ENCODE results near the gene SETDB1. TPM values are rescaled to one million over a fixed set of nuclear protein-coding genes. Genes with fewer than 3 reads are reported as not detected.

Gene SETDB1
- total RNA-seq, 1 donor from 2014 or later: 60.6 TPM

DNA sequence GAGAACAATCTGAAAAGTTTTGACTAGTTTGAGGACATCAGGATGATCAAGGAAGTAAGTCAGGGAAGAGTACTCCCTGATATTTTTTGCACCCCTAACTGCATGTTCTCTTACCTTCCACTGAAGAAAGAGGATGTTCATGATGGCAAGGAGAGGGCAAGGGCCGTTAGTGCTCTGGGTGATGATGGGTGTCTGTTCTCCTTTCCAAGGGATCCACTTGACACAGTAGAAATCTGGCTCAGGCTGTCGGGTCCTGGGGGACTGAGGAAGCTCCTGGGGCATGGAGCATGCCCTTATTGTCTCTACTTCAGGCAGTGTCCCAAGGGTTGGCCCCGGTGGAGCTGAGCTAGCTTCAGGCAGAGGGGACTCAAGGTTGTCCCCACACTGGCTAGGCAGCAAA is 75.9 kb downstream of the SETDB1 start:
- H3K27me3 Mint-ChIP-seq (ENCODE audit: insufficient read depth): no peaks in the 10 kb centered on the region
- DNase-seq (ENCODE audit: low spot score): no peak
- intact Hi-C loops (cut with micrococcal nuclease): loop anchor here (10.0 kb wide), 1 partner anchor 127 kb away; the partner anchor contains the start of gene ARNT
- H3K27ac Mint-ChIP-seq: peak overlapping the region; percentile 61
- peaks cover 20% of the 10 kb centered on the region for H3K36me3 Mint-ChIP-seq (ENCODE audit: low read depth)
- H3K9me3 Mint-ChIP-seq: no peaks in the 10 kb centered on the region
- peak overlapping the region; percentile 45 for H3K4me3 Mint-ChIP-seq
- peaks cover 57% of the 10 kb centered on the region for H3K4me1 Mint-ChIP-seq (ENCODE audit: low read depth)

DNA sequence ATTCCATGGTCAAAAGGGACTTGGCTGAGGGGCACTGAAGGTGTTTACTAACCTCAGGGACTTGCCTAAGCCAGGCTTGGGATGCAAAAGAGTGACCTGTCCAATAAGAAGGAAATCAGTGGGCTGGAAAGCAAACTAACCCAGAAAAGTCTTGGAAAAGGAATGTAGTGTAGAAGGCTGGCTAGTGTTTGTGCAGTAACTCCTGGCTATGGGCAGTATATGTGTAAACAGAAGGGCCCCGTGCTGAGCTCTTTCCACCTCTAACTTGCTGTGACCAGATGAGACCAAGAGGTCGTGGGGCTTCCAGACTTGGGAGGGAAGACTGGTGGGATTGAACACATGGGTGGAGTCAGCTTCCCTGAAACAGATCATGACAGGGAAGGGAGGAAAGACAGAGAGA is 76.4 kb downstream of the SETDB1 start:
- peaks cover 18% of the 10 kb centered on the region for H3K36me3 Mint-ChIP-seq (ENCODE audit: low read depth)
- peak overlapping the region; percentile 74 for H3K27ac Mint-ChIP-seq
- H3K4me1 Mint-ChIP-seq (ENCODE audit: low read depth): peaks cover 63% of the 10 kb centered on the region
- intact Hi-C loops (cut with micrococcal nuclease): loop anchor here (10.0 kb wide), 1 partner anchor 128 kb away; the partner anchor contains the start of gene ARNT
- DNase-seq (ENCODE audit: low spot score): no peak
- H3K4me3 Mint-ChIP-seq: peak overlapping the region; percentile 76
- no peaks in the 10 kb centered on the region for H3K27me3 Mint-ChIP-seq (ENCODE audit: insufficient read depth)
- H3K9me3 Mint-ChIP-seq: no peaks in the 10 kb centered on the region

DNA sequence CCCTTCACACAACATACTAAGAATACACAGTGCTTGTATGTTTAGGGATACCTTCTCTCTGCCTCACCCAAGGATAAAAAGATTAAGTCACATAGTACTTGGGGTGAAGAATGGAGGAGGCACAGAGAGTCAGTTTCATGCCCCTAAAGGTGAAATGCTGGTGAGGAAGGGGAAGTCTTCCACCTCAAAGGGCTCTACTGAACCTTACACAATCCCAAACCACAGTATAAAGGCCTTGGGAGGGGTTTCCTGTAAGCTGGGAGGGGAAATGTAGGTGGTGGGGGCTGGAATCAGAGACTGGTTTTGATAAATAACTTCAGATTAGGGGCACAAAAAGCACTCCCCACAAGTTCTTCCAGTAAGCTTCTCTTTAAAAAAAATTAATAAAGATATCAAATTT is 77.0 kb downstream of the SETDB1 start:
- H3K36me3 Mint-ChIP-seq (ENCODE audit: low read depth): peaks cover 18% of the 10 kb centered on the region
- peaks cover 68% of the 10 kb centered on the region for H3K4me1 Mint-ChIP-seq (ENCODE audit: low read depth)
- no peaks in the 10 kb centered on the region for H3K9me3 Mint-ChIP-seq
- intact Hi-C loops (cut with micrococcal nuclease): loop anchor here (10.0 kb wide), 1 partner anchor 128 kb away; the partner anchor contains the start of gene ARNT
- no peaks in the 10 kb centered on the region for H3K27me3 Mint-ChIP-seq (ENCODE audit: insufficient read depth)
- H3K27ac Mint-ChIP-seq: peak overlapping the region; percentile 74
- peak overlapping the region; percentile 76 for H3K4me3 Mint-ChIP-seq
- DNase-seq (ENCODE audit: low spot score): no peak

DNA sequence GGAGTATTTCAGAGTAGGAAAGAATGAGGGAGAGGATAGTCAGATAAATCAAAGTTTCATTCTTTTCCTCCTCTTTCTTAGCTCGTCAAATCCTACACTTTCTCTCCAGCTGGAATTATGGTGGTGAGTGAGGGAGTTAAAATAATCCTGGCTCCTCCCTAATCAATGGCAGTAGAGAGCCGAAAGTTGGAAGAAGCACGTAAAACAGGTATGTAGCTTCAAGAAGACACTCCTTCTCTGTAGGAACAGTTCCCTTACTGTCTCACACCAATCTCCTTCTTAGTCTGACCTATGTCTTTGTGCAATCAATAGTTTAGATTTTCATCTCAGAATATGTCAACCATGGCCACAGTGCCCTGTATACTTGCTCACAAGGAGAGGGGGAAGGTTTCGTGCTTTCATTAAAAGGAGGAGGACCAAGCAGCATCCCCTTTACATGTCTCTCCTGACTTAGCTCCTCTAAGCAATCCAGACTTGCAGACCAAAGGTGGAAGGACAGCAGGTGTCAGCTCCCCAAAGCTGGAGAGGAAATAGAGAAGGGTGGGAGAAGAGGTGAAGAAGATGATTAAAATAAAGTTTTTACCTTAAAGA is 79.7 kb downstream of the SETDB1 start:
- Mint-ChIP-seq H3K9me3 (no peaks in the 10 kb centered on the region), H3K27ac (peak overlapping the region; percentile 96), H3K27me3 (ENCODE audit: insufficient read depth) (no peaks in the 10 kb centered on the region), H3K4me1 (ENCODE audit: low read depth) (peaks cover 89% of the 10 kb centered on the region), H3K36me3 (ENCODE audit: low read depth) (peaks cover 16% of the 10 kb centered on the region), H3K4me3 (peak overlapping the region; percentile 100)
- no peak for DNase-seq (ENCODE audit: low spot score)
- intact Hi-C loops (cut with micrococcal nuclease): loop anchor here (1.0 to 10.0 kb wide), 4 partner anchors 27 to 519 kb away; partner anchors contain the start of genes ARNT and TARS2

DNA sequence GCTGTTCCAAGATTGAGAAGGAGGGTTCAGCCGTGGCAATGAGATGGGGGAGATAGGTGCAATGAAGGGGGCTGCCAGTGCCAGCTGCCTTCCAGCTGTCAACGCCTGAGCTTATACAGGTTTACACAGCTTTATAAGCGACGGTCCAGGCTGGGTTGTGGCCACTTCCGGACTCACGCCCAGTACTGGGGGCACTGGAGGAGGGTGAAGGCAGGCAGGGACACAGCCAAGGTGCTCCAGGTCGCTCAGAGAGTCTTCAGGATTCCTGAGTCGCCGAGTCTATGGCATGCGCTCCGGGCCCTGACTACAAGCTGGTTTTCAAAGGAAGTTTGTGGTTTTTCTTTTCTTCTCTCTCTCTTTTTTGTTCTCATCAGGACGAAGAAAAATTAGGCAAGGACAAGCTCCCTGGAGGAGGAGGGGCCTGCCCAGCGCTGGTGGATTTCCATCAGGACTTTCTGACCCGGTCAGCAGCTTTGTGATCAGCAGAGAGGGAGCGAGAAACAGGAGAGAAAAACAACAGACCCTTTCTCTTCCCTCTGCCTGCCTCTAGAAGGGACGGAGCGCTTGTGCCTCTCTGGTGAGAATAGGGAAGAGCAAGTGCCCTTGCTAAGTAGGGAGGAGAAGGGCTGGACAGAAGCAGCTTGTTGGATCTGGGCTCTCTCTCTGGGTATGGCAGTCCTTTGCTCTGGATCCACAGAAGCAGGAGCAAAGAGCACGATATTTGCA is 80.3 kb downstream of the SETDB1 start, which contains the start of gene MINDY1:
MINDY1 (minus strand) TSS at position 576 of the 726 bp plus-strand sequence. CDS start 4,285 bp downstream, outside the sequence.
- Mint-ChIP-seq H3K27ac (peak within 1 kb of the TSS; percentile 96), H3K27me3 (ENCODE audit: insufficient read depth) (no peaks in the 10 kb centered on the region), H3K9me3 (no peaks in the 10 kb centered on the region), H3K4me1 (ENCODE audit: low read depth) (peaks cover 93% of the 10 kb centered on the region), H3K36me3 (ENCODE audit: low read depth) (peaks cover 15% of the 10 kb centered on the region), H3K4me3 (peak within 1 kb of the TSS; percentile 100)
- DNase-seq (ENCODE audit: low spot score): peak; percentile 24
- intact Hi-C loops (cut with micrococcal nuclease): loop anchor here (1.0 to 10.0 kb wide), 4 partner anchors 27 to 519 kb away; partner anchors contain the start of genes ARNT and TARS2

DNA sequence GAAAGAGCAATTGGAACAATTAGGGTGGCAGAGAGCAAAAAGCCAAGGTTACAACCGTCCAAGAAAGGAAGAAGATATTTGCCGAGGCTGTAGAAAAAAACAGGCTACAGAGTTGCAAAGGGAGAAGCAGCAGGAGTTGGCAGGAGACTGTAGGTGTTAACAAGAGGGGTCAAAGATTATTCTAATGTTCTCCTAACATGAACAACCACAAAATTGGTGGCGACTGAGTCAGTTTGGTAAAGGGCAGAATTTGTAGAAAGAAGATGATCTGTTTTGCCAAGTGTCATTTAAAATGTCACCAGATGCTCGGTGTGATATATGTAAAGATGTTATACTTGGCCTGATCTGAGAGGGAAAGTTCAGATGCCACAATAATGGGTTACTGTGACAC is 81.7 kb downstream of the SETDB1 start:
- no peaks in the 10 kb centered on the region for H3K9me3 Mint-ChIP-seq
- H3K27ac Mint-ChIP-seq: peak overlapping the region; percentile 96
- H3K27me3 Mint-ChIP-seq (ENCODE audit: insufficient read depth): no peaks in the 10 kb centered on the region
- intact Hi-C loops (cut with micrococcal nuclease): loop anchor here (1.0 to 10.0 kb wide), 16 partner anchors 12 to 739 kb away; partner anchors contain the start of genes APH1A, ARNT, CERS2 and ENSA
- no peak for DNase-seq (ENCODE audit: low spot score)
- H3K4me3 Mint-ChIP-seq: peak overlapping the region; percentile 100
- peaks cover 8% of the 10 kb centered on the region for H3K36me3 Mint-ChIP-seq (ENCODE audit: low read depth)
- peaks cover 80% of the 10 kb centered on the region for H3K4me1 Mint-ChIP-seq (ENCODE audit: low read depth)

DNA sequence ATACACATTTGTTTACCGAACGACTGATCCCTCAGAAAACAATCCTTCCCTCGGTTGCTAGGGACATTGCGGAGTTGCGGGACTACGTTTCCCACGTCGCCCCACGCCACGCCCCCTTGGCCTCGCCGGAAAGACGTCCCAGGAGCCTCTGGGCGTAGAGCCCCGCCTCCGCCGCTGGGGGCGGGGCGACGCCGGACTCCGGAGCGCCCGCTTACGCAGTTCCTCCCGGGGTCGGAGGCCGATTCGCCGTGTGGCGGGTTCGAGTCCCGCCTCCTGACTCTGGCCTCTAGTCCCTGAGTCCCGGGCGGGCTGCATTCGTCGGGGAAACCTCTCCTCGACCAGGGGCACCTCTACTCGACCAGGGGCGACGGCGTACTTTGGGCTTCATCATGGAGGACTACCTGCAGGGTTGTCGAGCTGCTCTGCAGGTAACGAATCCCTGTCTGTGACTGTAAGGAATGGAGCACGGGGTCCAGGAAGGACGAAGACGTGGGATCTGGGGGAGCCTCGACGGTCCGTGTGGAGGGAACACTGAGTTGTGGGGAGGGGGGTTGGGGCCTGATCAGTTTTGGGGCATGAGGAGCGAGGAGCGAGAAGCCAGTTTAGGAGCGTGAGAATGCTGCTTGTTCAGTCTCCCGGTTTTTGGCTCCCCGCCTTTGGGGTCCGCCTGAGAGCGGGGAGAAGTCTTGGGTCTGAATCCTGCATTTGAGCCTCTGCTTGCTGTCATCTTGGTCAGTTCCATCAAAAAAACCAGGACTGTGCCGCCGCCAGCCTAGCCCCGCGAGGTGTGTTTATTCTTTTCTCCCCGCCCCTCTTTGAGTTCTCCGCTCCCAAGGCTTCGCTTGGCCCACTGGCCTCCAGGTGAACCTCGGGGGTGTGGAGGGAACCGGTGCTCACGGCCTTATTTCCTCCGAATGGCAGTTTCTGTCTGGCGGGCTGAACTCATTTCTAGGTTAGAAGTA is 82.4 kb downstream of the SETDB1 start, which contains the start of gene PRUNE1:
PRUNE1 (plus strand) TSS at position 206 of the 962 bp plus-strand sequence; CDS start at position 390, 184 bp downstream.
- intact Hi-C loops (cut with micrococcal nuclease): loop anchor here (1.0 to 10.0 kb wide), 15 partner anchors 12 to 740 kb away; partner anchors contain the start of genes APH1A, ARNT, CERS2 and ENSA
- Mint-ChIP-seq H3K36me3 (ENCODE audit: low read depth) (peaks cover 6% of the 10 kb centered on the region), H3K27ac (peak within 1 kb of the TSS; percentile 96), H3K9me3 (no peaks in the 10 kb centered on the region), H3K4me3 (peak within 1 kb of the TSS; percentile 100), H3K4me1 (ENCODE audit: low read depth) (peaks cover 79% of the 10 kb centered on the region), H3K27me3 (ENCODE audit: insufficient read depth) (no peaks in the 10 kb centered on the region)
- DNase-seq (ENCODE audit: low spot score): peak; percentile 94

DNA sequence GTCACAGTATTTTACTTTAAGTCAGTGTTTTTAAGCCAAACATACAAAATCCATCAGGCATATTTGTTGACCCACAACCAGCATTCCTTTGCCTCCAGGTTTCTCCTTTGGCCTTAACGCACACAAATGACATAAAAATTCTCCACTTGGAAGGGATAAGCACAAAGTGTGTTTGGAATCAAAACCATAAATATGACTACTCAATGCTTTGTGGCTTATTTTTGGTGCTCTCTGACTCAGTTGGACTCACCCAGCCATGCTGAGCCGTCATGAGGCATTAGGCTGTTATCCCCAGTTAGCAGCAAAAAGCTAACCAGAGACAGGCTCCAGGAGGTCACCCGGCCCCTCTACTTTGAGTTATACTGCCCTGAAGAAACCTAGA is 83.0 kb downstream of the SETDB1 start:
- intact Hi-C loops (cut with micrococcal nuclease): loop anchor here (2.0 to 10.0 kb wide), 5 partner anchors 16 to 740 kb away; partner anchors contain the start of genes APH1A, ARNT, TARS2 and ZNF687
- H3K27ac Mint-ChIP-seq: peak overlapping the region; percentile 96
- H3K36me3 Mint-ChIP-seq (ENCODE audit: low read depth): peaks cover 6% of the 10 kb centered on the region
- no peaks in the 10 kb centered on the region for H3K9me3 Mint-ChIP-seq
- no peak for DNase-seq (ENCODE audit: low spot score)
- H3K27me3 Mint-ChIP-seq (ENCODE audit: insufficient read depth): no peaks in the 10 kb centered on the region
- peaks cover 75% of the 10 kb centered on the region for H3K4me1 Mint-ChIP-seq (ENCODE audit: low read depth)
- H3K4me3 Mint-ChIP-seq: peak overlapping the region; percentile 100

DNA sequence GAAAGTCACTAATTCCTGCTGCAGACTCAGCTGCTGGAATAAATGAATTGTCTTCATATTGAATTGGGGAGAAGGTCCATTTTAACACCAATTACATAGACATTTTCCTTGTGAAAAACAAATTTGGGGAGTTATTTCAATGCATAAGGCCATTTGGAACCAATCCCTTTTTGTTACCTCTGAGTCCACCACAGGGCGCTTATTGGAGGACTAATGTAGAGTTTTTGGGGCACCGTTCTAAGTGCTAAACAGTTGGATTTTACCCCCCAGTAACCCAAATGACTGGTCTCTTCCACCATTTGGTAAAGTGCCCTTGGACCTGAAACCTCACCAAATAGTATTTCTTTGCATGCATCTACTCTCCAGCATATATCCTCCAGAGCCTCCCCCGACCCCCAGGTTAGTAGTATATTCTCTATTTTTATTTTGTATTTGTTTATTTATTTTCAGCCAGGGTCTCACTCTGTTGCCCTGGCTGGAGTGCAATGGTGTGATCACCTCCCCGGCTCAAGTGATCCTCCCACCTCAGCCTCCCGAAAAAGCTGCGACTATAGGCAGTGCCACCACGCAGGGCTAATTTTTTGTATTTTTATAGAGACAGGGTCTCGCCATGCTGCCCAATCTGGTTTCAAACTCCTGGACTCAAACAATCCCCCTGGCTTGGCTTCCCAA is 83.6 kb downstream of the SETDB1 start:
- Mint-ChIP-seq H3K27ac (no peak overlapping the region), H3K4me3 (peak overlapping the region; percentile 100), H3K9me3 (no peaks in the 10 kb centered on the region), H3K4me1 (ENCODE audit: low read depth) (peaks cover 68% of the 10 kb centered on the region), H3K27me3 (ENCODE audit: insufficient read depth) (no peaks in the 10 kb centered on the region), H3K36me3 (ENCODE audit: low read depth) (peaks cover 6% of the 10 kb centered on the region)
- intact Hi-C loops (cut with micrococcal nuclease): loop anchor here (2.0 to 10.0 kb wide), 5 partner anchors 15 to 741 kb away; partner anchors contain the start of genes APH1A, ARNT, TARS2 and ZNF687
- DNase-seq (ENCODE audit: low spot score): no peak

DNA sequence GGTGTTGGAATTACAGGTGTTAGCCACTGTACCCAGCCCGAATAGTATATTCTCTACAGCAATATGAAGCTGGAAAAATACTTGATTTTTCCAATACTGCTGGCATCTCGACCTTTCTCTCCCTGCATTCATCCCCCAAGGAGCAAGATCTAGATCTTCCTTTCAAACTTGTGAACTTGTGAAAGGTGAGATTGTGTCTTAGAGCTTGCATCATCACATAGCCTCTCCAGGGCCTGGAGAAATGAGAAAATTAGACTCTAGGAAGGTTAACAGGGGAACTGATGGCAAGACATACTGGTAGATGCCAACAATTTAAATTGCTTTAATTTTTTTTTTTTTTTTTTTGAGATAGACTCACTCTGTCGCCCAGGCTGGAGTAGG is 84.2 kb downstream of the SETDB1 start:
- Mint-ChIP-seq H3K27ac (no peak overlapping the region), H3K27me3 (ENCODE audit: insufficient read depth) (no peaks in the 10 kb centered on the region), H3K36me3 (ENCODE audit: low read depth) (peaks cover 6% of the 10 kb centered on the region), H3K4me1 (ENCODE audit: low read depth) (peaks cover 63% of the 10 kb centered on the region), H3K4me3 (no peak overlapping the region), H3K9me3 (no peaks in the 10 kb centered on the region)
- intact Hi-C loops (cut with micrococcal nuclease): no loop called here
- no peak for DNase-seq (ENCODE audit: low spot score)

DNA sequence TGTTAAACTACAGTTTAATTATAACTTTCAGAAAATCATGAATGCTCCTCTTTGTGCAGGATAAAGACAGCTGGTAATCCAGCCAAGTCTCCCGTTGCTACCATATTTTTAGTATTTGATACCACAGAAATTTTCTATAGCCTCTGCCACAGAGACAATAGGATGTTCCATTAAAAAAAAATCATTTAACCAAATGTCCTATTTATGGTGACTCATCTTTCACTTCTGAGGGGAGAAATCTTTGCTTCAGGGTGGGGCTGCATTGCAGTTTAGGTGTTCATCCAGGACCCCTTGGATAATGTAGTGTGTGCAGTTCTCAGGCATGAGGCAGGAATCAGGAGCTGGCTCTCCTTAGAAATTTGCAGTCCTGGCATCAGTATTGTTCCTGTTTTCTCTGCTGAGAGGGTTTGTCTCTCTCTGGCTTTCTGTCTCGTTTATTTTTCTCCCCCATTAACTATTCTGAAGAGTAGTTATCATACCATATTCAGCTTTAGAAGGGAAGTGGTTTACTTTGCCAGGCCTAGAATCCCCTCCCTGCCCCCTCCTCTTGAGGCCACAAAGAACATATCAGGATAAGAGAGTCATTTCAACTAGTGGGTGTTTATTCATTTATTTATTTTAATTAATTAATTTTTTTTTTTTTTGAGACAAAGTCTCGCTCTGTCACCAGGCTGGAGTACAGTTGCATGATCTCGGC is 85.1 kb downstream of the SETDB1 start:
- Mint-ChIP-seq H3K27ac (no peak overlapping the region), H3K36me3 (ENCODE audit: low read depth) (peaks cover 6% of the 10 kb centered on the region), H3K27me3 (ENCODE audit: insufficient read depth) (no peaks in the 10 kb centered on the region), H3K4me1 (ENCODE audit: low read depth) (peaks cover 54% of the 10 kb centered on the region), H3K4me3 (no peak overlapping the region), H3K9me3 (no peaks in the 10 kb centered on the region)
- DNase-seq (ENCODE audit: low spot score): no peak
- intact Hi-C loops (cut with micrococcal nuclease): no loop called here
